GM12892 (cell line): ENCODE measurements around the gene LINGO1.

ENCODE experiments used
- DNase-seq: peaks from one replicate; pipeline ENCODE4 v3.0.0; 2011; ENCODE audit not compliant: insufficient read length
- FAIRE-seq: peaks from 2 replicates; lab custom pipeline; 2011; peaks lifted over from hg19 to GRCh38; lab: Jason Lieb, UNC
- POLR2A ChIP-seq: IDR thresholded peaks from 2 replicates; pipeline ENCODE4 v1.6.1; 2011; ENCODE audit warnings: low read depth, low read length, control low read depth
- POLR2AphosphoS5 ChIP-seq: IDR thresholded peaks from 2 replicates; pipeline ENCODE4 v1.6.1; 2011; ENCODE audit warnings: low read depth, low read length, control low read depth
- TAF1 ChIP-seq: IDR thresholded peaks from 2 replicates; pipeline ENCODE4 v1.6.1; 2011; ENCODE audit warnings: low read depth, mild to moderate bottlenecking, control low read depth, low read length, borderline replicate concordance

LINGO1 gene

DNA sequence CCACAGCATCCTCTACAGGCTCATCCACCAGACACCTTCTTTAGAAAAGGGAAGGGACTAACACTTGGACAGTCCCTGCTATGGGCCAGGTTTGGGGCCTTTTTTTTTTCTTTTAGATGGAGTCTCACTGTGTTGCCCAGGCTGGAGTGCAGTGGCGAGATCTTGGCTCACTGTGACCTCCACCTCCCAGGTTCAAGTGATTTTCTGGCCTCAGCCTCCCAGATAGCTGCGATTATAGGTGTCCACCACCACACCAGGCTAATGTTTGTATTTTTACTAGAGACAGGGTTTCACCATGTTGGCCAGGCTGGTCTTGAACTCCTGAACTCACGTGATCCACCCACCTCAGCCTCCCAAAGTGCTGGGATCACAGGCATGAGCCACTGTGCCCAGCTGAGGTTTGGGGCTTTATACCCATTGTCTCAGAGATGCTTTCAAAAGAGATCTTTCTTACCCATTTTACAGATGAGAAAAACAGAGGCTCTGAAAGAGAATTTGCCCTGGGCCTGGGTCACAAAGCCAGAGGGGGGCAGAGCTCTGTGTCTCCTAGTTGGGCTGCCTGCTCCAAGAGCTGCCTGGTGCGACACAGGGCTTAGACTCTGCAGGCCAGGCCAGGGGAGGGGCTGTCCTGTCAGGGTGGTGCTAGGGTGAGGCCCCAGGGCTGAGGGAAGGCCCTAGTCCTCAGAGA, 11.6 kb downstream of the LINGO1 start:
- no peak for FAIRE-seq
- TF ChIP-seq TAF1 (no peak), POLR2A (no peak), POLR2AphosphoS5 (no peak)

GRCh38 chr15:77620297-77620696, 12.4 kb downstream of the LINGO1 start:
- TF ChIP-seq POLR2AphosphoS5 (no peak), POLR2A (no peak), TAF1 (no peak)
- no peak for FAIRE-seq
- DNase-seq = no peak

More for the DNA sequence above, 11.6 kb downstream of the LINGO1 start:
- DNase-seq = no peak

GRCh38 chr15:77619883-77620282, 12.8 kb downstream of the LINGO1 start:
- FAIRE-seq (no peak), DNase-seq (no peak)
- TF ChIP-seq TAF1 = no peak
- TF ChIP-seq POLR2AphosphoS5 = no peak
- TF ChIP-seq POLR2A = no peak

GRCh38 chr15:77617476-77618230, 15.1 kb downstream of the LINGO1 start:
- FAIRE-seq (no peak), DNase-seq (no peak)
- TF ChIP-seq POLR2A (no peak), TAF1 (no peak), POLR2AphosphoS5 (no peak)

- FAIRE-seq = no peak
- TF ChIP-seq POLR2AphosphoS5 = no peak
- DNase-seq = no peak
Measured at GRCh38 chr15:77616072-77616471, 16.6 kb downstream of the LINGO1 start.

DNA sequence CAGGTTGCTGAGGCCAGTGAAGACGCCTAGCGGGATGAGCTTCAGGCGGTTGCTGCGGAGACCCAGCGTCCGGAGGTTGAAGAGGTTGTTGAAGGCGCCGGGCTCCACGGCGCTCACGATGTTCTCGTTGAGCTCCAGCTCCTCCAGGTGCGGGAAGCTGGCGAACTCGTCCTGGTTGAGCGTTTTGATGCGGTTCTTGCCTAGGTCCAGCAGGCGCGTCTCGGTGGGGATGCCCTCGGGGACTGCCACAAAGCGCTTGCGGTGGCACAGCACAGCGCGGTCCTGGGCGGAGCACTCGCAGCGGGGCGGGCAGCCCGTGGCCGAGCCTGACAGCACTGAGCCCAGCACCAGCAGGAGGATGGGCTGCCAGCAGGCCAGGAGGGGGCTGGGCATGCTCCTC, 17.2 kb downstream of the LINGO1 start:
- FAIRE-seq (no peak), DNase-seq (no peak)
- TF ChIP-seq POLR2A (no peak), POLR2AphosphoS5 (no peak), TAF1 (no peak)

DNA sequence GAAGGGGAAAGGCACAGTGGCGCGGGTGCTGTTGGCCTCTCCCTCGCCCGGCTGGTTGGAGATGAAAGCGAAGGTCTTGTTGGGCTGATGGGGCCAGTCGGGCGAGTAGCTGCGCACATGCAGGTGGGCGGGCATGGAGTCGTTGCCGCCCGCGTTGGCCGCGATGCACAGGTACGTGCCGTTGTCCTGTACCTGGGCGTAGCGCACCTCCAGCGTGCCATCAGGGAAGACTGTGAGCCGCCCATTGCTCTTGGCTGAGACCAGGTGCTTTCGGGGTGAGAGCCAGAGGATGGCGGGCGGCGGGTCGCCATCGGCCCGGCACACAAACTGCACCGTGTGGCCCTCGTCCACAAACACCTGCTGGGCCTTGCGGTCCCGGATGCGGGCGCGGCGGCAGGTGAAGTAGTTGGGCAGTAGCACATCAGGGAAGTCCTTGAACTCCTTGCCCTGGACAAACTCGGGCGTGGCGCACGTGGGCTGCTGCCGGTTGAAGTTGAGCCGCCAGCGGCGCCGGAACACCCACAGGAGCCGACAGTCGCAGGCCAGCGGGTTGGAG, 18.4 kb downstream of the LINGO1 start:
- TF ChIP-seq TAF1 = no peak
- no peak for TF ChIP-seq POLR2AphosphoS5
- no peak for TF ChIP-seq POLR2A
- no peak for DNase-seq
- FAIRE-seq = no peak

- DNase-seq = no peak
- FAIRE-seq = no peak
- TF ChIP-seq TAF1 (no peak), POLR2A (no peak), POLR2AphosphoS5 (no peak)
Measured at GRCh38 chr15:77613814-77614213, 18.9 kb downstream of the LINGO1 start.

- no peak for TF ChIP-seq POLR2A
- no peak for TF ChIP-seq POLR2AphosphoS5
- TF ChIP-seq TAF1 = no peak
- no peak for DNase-seq
- FAIRE-seq = no peak
Measured at GRCh38 chr15:77612958-77613601, 19.6 kb downstream of the LINGO1 start.

DNA sequence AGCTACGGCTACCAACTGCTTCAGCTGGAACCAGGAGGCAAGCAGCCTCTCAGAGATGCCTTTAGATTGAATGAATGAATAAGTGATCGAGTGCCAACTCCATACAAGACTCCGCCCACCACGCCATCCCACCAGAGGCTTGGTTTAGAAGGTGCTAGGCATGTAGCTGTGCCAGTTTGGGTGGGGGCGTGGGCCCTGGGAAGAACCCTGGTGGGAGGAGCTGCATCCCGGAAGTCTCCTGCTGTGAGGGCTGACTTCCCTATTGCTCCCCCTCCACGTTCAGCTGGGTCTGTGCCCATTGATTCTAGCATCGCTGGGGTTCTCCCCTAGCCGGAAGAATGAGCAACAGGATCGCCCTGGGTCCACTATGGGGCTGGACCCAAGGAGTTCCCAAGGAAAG, 20.9 kb downstream of the LINGO1 start:
- TF ChIP-seq TAF1 (no peak), POLR2A (no peak), POLR2AphosphoS5 (no peak)
- DNase-seq (no peak), FAIRE-seq (no peak)

GRCh38 chr15:77610731-77611130, 22.0 kb downstream of the LINGO1 start:
- no peak for DNase-seq
- TF ChIP-seq POLR2AphosphoS5 (no peak), TAF1 (no peak), POLR2A (no peak)
- no peak for FAIRE-seq

DNA sequence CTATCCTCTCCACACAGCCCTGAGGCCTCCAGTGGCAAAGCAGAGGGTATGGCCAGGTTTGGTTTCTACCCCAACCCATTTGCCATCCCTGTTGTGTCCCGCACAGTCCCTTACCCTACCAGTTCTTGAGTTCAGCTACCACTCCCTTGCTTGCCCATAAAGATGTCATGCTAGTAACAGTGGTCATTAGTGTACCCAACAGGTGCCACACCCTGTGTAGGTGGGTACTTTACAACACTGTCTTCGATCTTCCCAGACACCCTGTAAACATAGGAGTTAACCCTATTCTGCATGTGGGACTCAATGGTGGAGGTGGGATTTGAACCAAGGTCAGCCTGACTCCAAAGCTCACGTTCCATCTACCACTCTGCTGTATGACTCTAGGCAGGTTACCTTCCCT, 23.2 kb downstream of the LINGO1 start:
- no peak for FAIRE-seq
- no peak for TF ChIP-seq TAF1
- TF ChIP-seq POLR2AphosphoS5 = no peak

DNA sequence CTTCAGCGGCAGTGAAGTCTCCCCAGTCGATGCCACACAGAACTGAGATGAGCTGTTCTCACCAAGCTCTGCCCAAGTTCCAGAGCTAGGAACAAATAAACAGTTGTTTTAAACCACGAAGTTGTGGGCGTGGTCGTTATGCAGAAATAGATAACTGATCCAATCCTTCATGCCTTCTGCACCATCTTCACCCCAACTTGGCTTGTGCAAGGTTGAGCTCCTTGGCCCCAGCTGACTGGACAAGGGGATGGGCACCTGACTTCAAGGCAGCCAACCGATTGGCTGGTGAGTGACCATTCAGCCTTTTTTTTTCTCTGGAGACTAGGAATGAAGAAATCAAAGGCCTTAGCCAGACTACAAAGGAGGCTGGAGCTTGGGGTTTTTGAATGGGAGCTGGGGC, 23.9 kb downstream of the LINGO1 start:
- no peak for FAIRE-seq
- no peak for DNase-seq
- no peak for TF ChIP-seq POLR2AphosphoS5
- no peak for TF ChIP-seq TAF1
- TF ChIP-seq POLR2A = no peak

More for the DNA sequence above, 23.2 kb downstream of the LINGO1 start:
- DNase-seq = no peak
